GM12801 (cell line): Measurements from ENCODE around the gene RGSL1.

ENCODE experiments used
- CTCF ChIP-seq: IDR thresholded peaks from one replicate; pipeline ENCODE4 v1.5.1; 2011; ENCODE audit warnings: control low read depth; ENCODE audit not compliant: insufficient read length; ENCODE audit errors: extremely low read depth

Gene RGSL1

GRCh38 chr1:182495693-182496092, 45.7 kb downstream of the RGSL1 start:
- no peak for TF ChIP-seq CTCF

DNA sequence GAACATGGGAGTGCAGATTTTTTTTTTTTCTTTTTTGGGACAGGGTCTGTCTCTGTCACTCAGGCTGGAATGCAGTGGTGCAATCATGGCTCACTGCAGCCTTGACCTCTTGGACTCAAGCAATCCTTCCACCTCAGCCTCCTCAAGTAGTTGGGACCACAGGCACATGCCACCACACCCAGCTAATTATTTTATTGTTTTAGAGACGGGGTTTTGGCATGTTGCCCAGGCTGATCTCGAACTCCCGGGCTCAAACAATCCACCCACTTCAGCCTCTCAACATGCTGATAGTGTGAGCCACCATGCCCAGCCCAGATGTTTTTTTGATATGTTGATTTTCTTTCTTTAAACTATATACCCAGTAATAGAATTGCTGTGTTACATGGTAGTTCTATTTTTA, 57.7 kb downstream of the RGSL1 start:
- no peak for TF ChIP-seq CTCF

GRCh38 chr1:182515556-182515955, 65.6 kb downstream of the RGSL1 start:
- no peak for TF ChIP-seq CTCF

DNA sequence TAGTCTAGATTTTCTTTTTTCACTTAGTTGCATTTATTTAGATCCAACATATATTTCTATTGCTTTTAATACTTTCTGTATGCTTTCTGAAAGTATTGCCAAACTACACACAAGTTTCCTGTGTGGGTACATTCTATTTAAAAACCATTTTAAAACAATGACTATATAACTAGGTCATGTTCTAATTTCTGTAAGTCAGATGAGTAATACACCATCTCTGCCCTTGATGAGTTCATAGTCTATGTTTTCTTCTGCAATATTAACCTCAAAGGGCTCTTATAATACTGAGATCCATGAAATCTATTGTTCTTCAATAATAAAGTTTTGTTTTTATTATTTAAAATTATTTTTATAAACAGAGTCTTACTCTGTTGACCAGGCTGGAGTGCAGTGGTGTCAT, 70.8 kb downstream of the RGSL1 start:
- TF ChIP-seq CTCF: no peak

- no peak for TF ChIP-seq CTCF
Observed at GRCh38 chr1:182525342-182525741, 75.4 kb downstream of the RGSL1 start.

DNA sequence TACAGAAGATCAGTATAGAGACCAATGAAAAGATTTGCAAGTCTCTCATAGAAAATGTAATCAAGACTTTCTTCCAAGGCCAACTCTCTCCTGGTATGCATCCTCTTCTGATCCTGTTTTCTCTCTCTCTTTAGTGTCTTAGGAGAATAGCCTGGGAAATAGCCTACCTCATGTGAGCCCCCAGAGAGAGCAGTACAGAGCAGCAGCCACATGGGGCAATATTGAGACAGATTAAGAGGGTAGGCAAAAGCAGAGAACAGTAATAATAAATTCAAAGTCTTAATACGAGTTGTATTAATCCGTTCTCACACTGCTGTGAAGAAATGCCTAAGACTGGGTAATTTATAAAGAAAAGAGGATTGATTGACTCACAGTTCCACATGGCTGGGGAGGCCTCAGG, 77.7 kb downstream of the RGSL1 start:
- no peak for TF ChIP-seq CTCF

DNA sequence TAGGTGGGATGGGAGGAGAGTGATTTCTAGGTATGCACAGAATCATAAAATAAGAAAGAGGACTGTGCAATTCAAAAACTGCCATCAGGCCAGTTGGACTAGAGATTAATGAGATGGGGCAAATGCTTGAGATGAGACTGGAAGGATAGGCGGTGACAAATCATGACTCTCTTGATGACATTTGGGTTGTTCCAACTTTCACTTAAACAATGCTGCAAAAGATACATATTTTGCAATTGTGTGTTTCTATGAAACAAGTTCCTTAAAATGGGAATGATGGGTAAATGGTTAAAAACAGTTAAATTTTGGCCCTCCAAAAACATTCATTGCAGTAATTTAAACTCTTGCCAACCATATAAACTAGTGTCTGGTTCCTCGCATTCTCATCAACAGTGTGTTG, 84.0 kb downstream of the RGSL1 start:
- no peak for TF ChIP-seq CTCF

DNA sequence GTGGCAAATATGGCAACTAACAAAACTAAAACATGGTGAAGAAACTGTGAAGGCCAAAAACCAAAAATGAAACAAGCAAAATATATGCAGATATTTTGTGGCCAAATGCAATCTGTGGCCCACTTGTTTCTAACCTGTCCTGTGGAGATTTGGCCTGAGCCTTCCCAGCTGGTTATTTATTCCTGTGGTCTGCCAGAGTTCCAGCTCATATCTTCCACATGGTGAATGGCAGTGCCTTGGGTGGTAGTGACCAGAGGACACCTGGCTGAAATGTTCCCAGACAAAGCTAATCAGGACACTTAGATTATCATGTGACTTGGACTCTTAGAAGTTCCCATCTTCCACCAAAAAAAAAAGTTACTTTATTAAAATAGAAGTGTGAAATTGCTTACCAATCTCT, 99.4 kb downstream of the RGSL1 start:
- no peak for TF ChIP-seq CTCF
